Left lobe of liver (tissue), 2 donors: ENCODE data around the gene DPM3. TPM values are rescaled to one million over a fixed set of nuclear protein-coding genes. Genes with fewer than 3 reads are reported as not detected.
"Not testable (repeated sequence)": the region's sequence is repeated elsewhere in the genome, so short reads cannot be mapped to it uniquely, and the experiment has no call there.

Experiments used
- ATAC-seq: fragments of 200-7000 bp; cut with Tn5 transposase; one replicate; pipeline ENCODE4 v1.9.1; 2020; ENCODE audit warnings: mild to moderate bottlenecking, moderate library complexity
- DNase-seq: peaks from one replicate; pipeline ENCODE4 v3.0.0-alpha.2; 2020; ENCODE audit warnings: low spot score
- total RNA-seq: library from RNA; stranded (reverse); gene quantifications from one replicate; pipeline ENCODE4 v1.2.1, GENCODE V29; 2021
- donor health status: DM: no; HTN: no; CAD: no; lungs with moderate emphysema.
- donor health status: DM: no; HTN: yes; CAD: no.

DPM3 gene
- total RNA-seq, 1 donor from 2014 or later, result 76.8 TPM

DNA sequence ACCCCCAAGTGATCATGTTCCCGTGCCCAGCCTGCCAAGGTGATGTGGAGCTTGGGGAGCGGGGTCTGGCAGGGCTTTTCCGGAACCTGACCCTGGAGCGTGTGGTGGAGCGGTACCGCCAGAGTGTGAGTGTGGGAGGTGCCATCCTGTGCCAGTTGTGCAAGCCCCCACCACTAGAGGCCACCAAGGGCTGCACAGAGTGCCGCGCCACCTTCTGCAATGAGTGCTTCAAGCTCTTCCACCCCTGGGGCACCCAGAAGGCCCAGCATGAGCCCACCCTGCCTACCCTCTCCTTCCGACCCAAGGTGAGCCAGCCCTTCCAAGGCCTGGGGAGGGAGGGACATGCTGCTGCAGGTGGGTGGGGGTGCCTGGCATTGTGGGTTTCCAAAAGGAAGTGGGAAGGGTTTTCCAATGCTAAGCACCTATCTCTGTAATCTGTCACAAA lies 35.6 kb upstream of the DPM3 start:
- no peak for ATAC-seq
- peak; percentile 46 for DNase-seq

DNA sequence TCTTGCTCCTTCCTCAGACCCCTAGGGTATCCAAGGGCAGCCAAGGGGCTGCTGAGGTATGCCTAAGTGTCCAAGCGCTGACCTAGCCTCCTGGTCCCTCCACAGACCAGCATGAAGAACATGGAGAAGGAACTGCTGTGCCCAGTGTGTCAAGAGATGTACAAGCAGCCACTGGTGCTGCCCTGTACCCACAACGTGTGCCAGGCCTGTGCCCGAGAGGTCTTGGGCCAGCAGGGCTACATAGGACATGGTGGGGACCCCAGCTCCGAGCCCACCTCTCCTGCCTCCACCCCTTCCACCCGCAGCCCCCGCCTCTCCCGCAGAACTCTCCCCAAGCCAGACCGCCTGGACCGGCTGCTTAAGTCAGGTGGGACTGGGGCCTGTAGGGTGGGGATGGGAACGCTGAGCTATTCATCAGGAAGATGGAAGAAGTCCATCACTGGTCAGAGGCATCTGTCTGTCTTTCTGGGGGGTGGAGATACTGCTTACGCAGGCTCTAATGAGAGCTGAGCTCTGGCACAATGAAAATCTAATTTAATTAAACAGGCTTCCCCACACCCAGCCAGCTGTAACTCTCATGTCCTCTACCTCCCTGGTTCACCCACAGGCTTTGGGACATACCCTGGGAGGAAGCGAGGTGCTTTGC lies 35.1 kb upstream of the DPM3 start:
- no peak for ATAC-seq
- DNase-seq, result peak; percentile 43

DNA sequence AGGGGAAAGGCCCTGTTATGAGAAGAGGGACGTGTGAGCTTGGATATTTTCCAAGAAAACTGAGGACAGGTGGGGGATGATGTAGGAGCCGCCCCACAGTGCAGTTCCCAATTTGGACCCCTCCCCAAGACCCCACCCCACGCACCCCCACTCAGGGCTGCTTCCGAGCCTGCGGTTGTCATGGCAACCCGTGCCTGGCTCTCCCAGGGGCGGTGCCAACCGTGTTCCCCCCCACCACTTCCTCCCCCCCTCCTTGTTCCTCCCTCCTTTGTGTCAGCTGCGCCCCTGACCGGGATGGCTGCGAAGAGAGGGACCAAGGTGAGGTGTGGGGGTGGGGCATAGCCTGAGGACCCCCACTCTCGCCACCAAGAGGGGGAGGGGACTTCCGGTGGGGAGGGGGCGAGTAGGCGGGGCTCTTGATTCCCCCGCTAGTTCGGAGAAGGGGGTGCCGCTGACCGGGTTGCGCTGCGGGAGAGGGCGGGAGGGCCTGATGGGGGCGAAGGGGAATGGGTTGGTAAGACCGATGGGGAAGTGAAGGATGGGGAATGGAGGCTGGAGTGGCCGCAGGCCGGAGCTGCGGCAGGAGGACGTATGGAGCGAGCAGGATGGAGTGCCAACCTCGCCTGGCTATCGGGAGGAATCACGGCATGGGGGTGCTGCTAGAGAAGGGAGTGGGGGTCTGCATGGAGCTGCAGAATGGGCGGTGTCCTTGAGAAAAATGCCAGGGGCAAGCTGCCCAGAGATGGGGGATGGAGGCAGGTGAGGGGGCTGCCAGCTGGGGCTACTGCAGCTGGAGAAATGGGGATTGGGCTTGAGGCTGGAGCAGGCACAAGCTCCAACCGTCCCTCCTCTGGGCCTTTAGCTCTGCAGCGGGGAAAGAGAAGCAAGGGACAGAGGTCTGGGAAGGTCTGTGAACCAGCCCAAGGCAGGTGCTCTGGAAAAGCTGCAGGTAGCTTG lies 34.3 kb upstream of the DPM3 start:
- DNase-seq (peak; percentile 46), ATAC-seq (no peak)

DNA sequence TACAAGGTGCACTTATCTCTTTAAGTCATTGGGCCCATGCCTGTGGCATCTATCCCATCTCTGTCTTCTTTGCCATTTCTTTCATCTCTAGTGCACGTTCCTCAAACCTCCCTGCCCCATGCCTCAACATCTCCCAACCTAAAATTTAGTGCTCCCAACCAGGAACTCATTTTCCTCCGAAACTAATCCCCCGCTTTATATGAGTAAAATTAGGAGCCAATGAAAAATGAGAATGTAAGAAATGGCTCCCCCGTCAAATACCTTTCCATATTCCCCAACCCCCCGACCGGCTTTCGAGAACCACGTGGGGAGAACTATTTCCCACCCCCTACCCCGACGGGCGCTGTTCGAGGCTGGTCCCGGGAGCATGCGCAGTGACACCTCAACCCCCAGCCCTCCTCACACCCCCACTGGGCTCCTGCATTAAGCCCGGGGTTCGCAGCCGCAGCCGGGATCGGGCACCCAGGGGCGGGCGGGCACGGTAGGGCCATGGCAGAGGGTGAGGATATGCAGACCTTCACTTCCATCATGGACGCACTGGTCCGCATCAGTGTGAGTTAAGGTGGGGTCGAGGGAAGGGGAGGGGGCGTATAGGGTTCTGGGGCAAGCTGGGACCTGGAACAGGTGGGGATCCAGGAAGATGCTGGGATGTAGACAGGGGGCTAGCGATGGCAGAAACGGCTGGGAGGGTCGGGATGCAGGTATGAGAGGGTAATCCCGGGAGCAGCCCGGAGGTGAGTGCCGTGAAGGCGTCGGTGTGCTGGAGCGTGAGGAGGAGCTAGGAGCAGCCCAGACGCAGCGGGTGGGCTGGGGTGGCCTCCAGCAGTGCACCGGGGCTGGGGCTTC lies 33.4 kb upstream of the DPM3 start, which contains the start of gene TRIM46:
Gene TRIM46 (plus strand): TSS at position 372 of the 846 bp plus-strand sequence. CDS start 118 bp downstream, at position 490.
- ATAC-seq (no peak), DNase-seq (peak; percentile 58)

DNA sequence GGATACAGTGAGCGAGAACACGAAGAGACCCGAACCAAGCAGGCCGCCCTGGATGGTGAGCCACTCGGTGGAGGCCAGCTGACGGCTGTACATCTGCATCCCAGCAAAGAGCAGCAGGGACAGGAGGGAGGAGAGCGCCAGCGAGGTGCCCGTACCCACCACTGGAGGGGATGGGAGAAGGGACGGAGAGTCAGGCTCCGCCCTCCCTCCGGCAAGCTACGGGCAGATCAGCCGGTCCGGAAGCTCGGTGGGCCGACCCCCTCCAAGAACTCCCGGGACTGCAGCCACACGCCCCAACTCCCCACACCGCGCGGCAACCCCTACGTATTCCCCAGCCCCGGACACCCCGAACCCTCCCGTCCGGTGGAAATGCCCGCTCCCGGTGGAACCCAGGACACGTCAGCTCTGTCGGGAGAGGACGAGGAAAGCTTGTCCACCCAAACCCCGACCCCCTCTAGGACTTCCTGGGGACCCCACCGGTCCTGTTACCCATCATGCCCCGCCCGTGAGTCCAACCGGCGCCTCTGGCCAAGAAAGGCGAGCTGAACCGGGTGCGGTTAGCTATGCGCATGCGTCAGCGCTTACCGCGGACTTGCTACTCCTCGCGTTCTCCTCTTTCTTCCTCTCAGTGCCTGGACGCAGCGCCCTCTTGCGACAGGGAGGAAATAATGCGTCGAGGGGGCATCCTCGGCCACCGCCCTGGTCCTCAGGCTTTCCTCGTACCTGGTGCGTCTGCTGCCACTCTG lies 32.6 kb upstream of the DPM3 start, which contains the start of gene KRTCAP2:
Gene KRTCAP2 (minus strand): TSS at position 573 of the 746 bp plus-strand sequence. CDS start 80 bp downstream, at position 493.
- peak; percentile 94 for DNase-seq
- ATAC-seq, result peak; percentile 88

DNA sequence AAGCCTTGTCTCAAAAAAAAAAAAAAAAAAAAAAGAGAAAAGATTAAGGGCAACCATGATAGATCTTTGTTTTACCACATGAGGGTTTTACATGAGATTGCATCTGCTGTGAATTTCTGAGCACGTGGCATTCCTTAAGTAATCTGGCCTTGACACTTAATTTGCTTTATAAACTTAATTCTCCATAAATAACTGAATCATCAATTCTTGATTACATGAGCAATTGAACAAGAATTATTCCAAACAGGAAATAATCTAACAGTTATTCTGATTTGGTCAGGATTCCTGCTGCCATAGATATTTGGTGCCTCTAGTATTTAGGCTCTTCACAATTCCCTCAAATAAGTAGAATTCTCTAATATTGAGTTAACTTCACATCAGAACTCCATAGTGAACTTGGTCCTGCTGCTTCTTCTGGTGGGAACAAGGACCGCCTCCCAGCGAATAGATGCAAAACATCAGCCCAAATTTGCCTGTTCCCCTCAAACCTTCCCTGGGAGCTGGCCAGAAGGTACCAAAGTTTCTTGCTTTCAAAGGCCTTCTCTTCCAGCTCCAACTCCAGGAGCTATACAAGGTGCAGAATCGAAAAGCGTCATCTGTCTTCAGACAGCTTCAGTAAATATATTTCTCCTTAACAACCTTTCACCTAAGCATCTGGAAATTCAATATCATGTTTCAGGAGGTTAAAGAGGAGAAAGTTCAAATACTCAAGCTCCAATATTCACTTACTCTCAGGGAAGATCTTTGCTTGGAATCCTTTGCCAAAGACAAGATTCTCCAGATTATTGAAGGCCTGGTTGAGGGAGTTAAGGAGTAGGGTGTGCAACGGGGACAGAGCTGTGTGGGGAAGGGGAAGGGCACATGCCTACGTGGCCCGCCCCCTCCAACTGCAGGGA lies 31.8 kb upstream of the DPM3 start:
- no peak for ATAC-seq
- DNase-seq, result peak; percentile 40

DNA sequence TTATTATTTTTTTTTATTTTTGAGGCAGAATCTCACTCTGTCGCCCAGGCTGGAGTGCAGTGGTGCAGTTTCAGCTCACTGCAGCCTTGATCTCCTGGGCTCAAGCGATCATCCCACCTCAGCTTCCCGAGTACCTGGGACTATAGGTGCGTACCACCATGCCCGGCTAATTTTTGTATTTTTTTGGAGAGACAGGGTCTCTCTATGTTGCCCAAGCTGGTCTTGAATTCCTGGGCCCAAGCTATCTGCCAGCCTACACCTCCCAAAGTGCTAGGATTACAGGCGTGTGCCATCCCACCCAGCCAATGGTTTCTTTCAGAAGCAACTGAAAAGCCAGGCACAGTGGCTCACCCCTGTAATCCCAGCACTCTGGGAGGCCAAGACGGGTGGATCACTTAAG lies 30.5 kb upstream of the DPM3 start:
- DNase-seq, result peak; percentile 30
- no peak for ATAC-seq

DNA sequence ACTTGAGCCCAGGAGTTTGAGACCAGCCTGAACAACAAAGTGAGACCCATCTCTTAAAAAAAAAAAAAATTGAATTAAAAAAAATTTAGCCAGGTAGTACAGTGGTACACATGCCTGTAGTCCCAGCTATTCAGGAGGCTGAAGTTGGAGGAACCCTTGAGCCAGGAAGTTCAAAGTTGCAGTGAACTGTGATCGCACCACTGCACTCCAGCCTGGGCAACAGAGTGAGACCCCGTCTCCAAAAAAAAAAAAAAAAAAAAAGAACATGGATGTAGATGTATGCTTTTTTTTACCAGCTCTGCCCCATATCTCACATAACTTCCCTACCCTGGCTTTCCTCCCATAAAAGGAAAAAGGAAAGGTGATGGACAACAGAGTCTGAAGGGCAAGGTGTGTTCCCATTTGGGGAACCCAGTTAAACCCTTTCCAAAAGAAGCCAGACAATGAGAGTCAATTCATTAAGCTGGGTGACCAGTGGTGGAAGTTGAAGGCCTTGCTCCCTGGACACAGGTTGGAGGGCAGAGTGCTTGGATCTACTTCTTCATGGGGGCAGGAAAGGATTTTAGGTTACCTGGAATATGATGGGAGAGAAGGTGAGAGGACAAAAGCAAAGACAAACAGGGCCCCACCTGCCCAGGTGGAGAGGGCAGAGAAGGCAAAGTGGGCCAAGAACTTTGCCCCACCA lies 29.9 kb upstream of the DPM3 start:
- no peak for ATAC-seq
- peak; percentile 26 for DNase-seq

DNA sequence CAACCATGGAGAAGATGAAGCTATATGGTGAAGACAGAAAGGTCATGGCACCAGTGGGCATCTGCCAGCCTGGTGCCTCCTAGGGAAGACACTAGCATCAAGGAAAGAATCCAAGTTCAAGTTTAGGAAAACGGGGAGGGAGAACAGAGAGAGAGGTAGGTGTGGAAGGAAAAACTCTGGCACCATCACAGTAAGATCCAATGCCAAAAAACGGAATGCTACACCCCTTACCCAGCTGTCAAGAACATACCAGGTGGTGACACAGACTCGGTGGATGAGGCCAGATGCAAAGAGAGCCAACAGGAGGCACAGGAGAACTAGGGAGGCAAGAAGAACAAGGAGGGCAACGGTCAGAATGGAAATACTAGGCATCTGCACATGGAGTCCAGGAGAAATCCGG lies 29.2 kb upstream of the DPM3 start:
- peak; percentile 21 for DNase-seq
- no peak for ATAC-seq

DNA sequence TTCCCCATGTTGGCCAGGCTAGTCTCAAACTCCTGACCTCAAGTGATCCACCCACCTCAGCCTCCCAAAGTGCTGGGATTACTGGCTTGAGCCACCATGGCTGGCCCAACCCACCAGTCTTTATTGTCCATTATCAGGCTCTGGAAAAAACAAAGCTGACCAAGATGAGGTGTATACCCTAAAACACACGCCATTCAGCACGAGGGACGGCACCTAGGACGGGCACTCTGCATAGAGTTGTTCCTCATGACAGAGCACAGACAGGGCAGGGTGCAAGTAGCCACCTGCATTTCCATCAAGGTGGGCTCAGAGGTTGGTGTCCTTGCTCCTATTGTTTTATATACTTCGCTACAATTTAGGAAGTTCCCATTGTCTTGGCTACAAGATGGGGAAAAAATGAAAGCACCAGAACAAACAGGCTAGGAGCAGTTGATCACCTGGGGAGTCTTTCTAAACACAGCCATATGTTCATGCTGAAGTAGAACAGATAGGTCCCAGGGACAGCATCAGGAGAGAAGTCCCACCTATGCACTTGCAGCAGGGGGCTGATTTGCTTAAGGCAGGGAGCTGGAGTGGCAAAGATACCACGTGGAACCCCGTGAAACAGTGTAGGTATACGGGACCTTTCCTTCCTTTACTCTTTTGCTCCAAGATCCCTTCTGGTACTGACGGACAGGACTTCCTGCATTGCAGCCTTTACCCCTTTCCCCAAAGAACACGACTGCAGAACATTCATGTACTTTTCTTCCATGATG lies 28.3 kb upstream of the DPM3 start:
- peak; percentile 40 for DNase-seq
- no peak for ATAC-seq

DNA sequence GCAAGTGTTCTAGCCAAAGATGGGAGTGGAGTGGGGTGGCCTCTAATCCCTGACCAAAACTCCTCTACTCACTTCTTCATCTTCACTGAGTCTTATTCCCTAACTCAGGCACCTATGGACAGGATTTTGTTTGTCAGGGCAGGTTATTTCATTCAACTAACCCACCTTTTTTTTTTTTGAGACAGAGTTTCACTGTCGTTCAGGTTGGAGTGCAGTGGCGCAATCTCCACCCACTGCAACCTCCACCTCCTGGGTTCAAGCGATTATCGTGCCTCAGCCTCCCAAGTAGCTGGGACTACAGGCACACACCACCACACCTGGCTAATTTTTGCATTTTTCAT lies 27.7 kb upstream of the DPM3 start:
- not testable (repeated sequence) for DNase-seq, ATAC-seq

DNA sequence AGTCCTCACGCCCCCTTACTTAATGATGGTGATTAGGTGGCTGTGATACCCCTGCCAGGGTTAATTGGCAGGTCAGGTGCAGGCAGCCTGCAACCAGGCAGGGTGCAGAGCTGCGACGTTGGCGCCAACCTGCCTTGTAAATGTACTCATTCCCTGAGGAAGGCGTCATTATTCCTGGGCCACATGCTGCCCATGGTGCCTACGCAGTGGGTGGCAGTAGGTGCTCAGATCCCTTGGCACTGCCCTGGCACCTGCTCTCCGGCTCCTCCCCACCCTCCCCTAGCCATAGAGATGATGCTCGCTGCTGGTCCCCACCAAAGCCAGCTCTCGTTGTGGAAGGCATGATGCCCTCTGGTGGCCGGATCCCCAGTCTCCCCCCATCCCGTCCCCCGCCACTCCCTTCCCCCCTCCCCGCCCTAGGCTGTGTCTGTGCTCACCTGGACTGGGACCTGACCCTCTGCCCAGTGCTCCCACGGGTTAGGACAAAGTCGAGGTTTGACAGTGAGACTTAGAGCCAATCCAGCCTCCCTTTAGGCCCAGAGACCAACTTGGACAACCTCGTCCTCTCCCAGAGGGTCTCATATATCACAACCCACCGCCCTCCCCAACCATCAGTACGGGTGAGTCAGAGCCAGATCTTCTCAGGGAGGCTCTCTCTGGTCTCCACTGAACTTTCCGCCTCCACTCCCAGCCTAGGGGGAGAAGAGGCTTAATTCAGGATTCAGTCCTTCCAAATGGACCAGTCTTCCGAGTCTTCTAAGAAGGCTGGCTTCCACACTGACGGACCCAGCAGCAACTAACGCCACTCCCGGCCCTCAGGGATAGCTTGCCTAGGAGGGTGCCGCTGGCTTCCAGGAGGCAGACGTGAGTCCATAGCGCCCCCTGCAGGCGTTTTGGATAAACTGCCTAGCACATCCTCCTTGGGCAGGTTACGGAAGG lies 27.1 kb upstream of the DPM3 start:
- peak; percentile 93 for ATAC-seq

DNA sequence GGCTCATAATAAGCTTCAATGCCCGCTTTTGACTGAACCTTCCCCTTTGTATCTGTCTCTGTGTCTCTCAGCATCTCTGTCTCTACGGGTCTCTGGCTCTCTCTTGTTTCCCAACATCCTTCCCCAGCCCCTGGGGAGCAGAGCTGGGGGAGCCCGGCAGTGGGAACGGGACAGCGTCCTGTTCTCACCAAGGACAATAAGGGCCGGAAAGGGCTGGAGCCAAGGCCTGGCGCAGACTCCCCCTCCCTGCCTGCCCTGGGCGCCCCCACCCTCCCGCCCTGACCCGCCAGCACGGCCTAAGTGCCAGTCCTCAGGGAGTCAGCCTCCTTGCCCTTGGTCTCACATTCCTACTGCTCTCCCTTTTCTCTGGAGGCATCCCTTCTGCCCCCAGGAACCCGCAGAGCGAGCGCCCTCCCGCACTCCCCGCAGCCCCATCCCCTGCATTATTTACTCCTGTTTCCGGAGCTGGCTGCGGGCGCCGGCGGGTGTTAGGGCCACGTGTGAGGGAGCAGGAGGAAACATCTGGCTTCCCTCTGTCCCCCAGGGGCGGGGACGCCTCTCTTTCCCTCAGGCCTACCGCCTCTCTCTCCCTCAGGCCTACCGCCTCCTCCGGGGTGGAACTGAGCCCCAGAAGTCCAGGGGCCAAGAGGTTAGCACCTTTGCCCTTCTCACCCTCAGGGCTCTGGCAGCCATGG lies 26.3 kb upstream of the DPM3 start:
- ATAC-seq (peak; percentile 27), DNase-seq (peak; percentile 54)

More for the DNA sequence above, 27.1 kb upstream of the DPM3 start:
- peak; percentile 90 for DNase-seq

DNA sequence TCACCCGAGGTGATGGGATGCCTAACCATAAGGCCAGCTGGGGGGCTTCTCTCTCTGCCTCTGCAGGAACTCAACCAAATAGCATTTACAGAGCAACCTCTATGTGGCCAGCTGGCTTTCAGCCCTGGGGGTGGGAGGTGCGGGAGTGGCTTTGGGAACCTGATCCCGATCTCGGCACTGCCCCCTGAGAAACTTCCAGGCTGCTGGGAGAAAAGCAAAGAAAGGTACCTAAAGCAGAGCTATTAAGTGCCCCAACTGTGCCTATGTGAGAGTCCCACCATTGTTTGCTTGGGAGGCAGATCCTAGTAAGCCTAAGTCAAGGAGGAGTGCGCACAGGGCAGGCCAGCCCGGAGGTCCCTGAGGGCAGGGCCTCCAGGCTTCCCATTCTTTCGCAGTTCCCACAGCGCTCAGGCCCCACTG lies 25.7 kb upstream of the DPM3 start:
- DNase-seq (no peak), ATAC-seq (no peak)

DNA sequence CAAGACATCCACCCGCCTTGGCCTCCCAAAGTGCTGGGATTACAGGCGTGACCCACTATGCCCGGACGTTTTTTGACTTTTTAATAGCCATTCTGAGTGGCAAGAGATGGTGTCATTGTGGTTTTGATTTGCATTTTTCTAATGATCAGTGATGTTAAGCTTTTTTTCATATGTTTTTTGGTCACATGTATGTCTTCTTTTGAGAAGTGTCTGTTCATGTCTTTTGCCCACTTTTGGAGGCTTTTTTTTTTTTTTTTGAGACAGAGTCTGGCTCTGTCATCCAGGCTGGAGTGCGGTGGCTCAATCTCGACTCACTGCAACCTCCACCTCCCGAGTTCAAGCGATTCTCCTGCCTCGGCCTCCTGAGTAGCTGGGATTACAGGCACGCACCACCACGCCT lies 24.3 kb upstream of the DPM3 start:
- not testable (repeated sequence) for ATAC-seq, DNase-seq

DNA sequence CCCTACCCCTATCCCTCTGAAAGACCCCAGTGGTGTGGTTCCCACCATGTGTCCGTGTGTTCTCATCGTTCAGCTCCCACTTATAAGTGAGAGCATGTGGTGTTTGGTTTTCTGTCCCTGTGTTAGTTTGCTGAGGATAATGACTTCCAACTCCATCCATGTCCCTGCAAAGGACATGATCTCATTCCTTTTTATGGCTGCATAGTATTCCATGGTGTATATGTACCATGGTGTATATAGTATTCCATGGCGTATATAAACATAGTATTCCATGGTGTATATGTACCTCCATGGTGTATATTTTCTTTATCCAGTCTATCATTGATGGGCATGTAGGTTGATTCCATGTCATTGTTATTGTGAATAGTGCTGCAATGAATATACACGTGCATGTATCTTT lies 23.5 kb upstream of the DPM3 start:
- ATAC-seq, DNase-seq: not testable (repeated sequence)
